Femur (tissue), 1 donor: Measurements from ENCODE around the gene IFITM1.
A peak's percentile ranks its signal among the peaks of the same experiment; 100 is the strongest.

Experiments used
- DNase-seq: peaks from one replicate; pipeline ENCODE4 v3.0.0-alpha.2; 2017

IFITM1 gene

DNA sequence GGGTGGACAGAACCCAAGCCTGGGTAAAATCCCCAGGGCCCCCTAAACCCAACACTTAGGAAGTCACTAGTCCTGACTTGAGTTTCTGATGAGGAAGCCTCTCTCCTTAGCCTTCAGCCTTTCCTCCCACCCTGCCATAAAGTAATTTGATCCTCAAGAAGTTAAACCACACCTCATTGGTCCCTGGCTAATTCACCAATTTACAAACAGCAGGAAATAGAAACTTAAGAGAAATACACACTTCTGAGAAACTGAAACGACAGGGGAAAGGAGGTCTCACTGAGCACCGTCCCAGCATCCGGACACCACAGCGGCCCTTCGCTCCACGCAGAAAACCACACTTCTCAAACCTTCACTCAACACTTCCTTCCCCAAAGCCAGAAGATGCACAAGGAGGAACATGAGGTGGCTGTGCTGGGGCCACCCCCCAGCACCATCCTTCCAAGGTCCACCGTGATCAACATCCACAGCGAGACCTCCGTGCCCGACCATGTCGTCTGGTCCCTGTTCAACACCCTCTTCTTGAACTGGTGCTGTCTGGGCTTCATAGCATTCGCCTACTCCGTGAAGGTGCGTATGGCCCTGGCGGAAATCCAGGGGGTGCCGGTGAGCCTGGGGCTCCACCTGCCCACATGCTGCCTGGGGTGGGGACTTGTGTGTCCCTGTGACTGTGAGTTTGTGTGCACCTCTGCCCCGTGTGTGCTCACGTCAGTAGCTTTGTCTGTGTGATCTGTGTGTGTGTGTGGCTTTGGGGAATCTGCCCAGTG is at the start of gene IFITM1:
IFITM1 (plus strand) TSS at position 254 of the 767 bp plus-strand sequence; CDS start at position 385, 131 bp downstream.
- peak; percentile 37 for DNase-seq

- DNase-seq = no peak
Observed at GRCh38 chr11:266676-267439, 47.0 kb upstream of the IFITM1 start.

DNA sequence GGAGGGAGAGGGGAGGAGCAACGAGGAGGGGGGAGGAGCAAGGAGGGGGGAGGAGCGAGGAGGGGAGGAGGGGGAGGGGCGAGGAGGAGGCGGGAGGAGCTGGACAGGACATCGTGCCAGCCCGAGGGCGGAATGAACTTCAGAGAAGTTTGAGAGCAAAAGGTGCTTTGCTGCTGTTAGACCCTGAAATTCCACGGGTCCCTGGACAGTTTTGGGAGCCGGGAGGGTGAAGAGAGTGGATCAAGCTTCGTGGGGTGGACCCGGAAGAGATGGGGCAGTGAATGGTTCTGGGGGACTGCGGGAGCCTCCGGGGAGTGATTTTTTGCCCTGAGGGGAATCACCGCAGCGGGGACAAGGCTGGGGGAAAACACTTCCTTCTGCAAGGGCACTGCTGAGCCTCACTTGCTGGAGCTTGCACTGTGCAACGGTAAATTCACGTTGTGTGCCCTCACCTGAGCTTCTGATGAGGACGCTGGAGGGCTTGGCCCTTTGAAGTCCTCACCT is 46.3 kb upstream of the IFITM1 start:
- no peak for DNase-seq

DNA sequence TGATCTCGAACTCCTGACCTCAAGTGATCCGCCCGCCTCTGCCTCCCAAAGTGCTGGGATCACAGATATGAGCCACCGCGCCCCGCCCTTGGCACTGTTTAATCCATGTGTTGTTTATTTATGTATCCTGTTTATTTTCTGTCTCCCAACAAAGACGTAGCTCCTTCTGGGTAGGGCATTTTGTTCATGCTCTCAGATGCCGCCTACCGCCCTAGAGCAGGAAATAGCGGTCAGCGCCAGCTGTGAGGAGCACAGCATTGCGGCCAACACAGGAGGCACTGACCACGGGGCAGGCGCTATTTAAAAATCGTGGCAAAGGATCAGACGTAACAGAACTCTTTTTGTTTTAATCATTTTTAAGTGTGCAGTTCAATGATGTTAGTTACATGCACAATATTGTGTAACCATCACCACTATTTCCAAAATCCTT is 45.1 kb upstream of the IFITM1 start:
- peak; percentile 65 for DNase-seq

DNA sequence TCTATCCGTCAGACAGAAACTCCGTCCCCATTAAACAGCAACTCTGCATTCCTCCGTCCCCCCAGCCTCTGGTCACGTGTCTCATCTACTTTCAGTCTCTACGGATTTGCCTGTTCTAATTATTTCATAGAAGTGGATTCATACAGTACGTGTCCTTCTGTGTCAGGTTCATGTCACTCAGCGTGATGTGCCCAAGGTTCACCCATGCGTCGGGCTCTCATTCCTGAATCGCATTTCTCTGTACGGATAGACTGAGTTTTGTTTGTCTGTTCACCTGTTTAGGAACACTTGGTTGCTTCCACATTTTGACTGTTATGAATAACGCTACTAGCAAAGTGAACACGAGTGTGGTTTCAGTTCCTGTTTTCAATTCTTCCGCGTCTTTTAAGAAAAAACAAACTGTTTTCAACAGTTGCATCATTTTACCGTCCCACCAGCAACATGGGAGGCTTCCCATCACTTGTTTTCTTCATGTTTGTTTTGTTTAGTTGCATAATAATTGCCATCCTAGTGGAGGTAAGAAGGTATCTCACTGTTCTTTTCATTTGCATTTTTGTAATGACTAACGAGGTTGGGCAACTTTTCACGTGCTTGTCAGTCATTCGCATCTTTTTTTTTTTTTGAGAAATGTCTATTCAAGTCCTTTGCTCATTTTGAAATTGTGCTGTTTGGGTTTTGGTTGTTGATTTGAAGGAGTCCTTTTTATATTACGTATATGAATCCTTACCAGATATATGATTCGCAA is 44.5 kb upstream of the IFITM1 start:
- no peak for DNase-seq

- DNase-seq = no peak
Observed at GRCh38 chr11:270451-271318, 43.2 kb upstream of the IFITM1 start.

GRCh38 chr11:271319-271715 is 42.5 kb upstream of the IFITM1 start:
- no peak for DNase-seq

- DNase-seq = no peak
Observed at GRCh38 chr11:272195-272930, 41.5 kb upstream of the IFITM1 start.

DNA sequence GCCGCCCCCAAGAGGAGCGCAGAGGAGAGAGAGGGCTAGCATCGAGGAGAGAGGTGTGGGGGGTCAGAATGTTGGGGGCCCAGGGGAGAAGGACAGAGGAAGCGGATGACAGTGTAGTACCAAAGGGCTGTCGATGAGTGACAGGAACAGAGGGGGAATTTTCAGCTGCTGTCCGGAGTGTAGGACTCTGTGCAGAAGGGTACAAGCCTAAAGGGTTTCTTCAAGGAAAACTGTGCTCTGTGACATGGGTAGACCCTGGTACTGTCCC is 41.0 kb upstream of the IFITM1 start:
- DNase-seq = no peak

GRCh38 chr11:276219-276618 is 37.6 kb upstream of the IFITM1 start:
- DNase-seq = no peak

DNA sequence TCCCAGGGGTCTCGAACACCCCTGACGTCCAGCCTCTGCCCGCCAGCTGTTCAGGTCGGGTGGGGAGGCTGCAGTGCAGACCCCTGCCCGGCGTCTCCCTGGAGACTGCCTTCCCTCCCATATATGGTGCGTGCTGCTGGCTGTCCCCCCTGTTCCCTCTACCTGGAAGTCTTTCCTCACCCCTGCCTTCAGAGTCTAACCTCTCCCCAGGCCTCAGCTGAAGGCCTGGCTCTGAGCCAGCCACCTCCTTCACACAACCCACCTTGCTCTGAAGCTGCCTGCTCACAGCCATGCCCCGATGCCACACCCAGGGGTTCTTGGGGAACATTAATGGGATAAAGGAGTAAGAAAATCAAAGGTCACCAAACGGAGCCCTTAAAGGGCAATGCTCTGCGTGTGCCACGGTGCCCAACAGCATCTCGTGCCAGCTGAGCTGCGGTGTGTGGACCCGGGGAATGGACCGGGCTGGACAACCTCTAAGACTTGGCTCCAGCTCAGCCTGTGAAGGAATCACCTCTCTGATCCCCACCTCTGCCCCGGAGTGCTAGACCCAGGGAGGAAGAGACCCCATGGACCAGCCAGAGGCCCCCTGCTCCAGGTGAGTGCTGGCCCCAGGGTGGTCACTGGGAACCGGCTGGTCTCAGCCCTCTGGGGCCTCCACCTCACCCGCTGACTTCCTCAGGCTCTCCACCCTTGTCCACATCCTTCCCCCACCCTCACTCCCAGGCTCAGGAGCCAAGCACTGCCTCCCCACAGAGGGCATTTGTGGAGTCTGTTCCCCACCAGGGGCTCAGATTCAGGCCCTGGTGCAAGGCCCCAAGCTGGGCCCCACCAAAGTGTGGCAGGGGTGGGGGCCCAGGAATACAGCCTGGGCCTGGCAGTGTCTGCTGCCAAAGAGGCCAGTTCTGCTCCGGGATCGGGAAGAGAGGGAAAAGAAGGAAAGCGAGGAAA is 35.6 kb upstream of the IFITM1 start, which contains the start of gene NLRP6:
NLRP6 (plus strand) TSS at position 407 of the 951 bp plus-strand sequence; CDS start at position 570, 163 bp downstream.
- peak; percentile 19 for DNase-seq

DNA sequence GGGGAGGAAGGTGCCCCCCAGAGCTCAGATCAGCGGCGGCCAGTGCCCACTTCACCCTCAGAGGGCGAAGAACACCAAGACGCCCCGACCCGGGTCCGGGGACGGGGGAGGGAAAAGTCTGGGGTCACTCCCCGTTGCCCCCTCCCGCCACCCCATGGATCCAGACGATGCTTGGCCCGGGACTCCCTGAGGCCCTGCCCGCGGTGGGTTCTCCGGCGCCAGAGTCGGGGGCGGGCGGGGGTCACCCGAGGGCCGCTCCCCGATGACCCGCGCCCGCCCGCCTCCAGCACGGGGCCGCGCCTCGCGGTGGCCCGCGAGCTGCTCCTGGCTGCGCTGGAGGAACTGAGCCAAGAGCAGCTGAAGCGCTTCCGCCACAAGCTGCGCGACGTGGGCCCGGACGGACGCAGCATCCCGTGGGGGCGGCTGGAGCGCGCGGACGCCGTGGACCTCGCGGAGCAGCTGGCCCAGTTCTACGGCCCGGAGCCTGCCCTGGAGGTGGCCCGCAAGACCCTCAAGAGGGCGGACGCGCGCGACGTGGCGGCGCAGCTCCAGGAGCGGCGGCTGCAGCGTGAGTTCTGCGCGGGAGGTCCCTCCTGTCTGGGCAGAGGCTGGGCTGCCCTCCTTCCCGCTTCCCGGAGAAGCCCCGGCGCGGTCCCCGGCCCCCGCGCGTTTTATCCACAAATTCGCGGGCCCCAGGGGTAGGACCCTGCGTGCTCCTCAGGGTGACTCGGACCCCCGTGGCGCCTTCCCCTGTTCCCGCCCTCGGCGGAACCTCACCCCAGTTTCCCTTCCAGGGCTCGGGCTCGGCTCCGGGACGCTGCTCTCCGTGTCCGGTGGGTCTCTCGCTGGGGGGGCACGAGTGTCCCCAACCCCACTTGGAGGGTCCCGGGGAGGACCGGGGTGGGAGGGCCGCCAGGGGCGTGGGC is 34.5 kb upstream of the IFITM1 start:
- DNase-seq = peak; percentile 23

- DNase-seq = peak; percentile 20
Observed at GRCh38 chr11:279966-280705, 33.7 kb upstream of the IFITM1 start.

GRCh38 chr11:280706-281485 is 32.9 kb upstream of the IFITM1 start:
- peak; percentile 19 for DNase-seq

GRCh38 chr11:281486-282161 is 32.2 kb upstream of the IFITM1 start:
- DNase-seq = no peak

GRCh38 chr11:282171-282570 is 31.7 kb upstream of the IFITM1 start:
- no peak for DNase-seq
